DND-41 (cell line): ENCODE data around the gene BRD9.
"Not testable (repeated sequence)": the region's sequence is repeated elsewhere in the genome, so short reads cannot be mapped to it uniquely, and the experiment has no call there.

ENCODE experiments used
- ATAC-seq: fragments of 200-7000 bp; cut with Tn5 transposase; 3 replicates; pipeline ENCODE4 v1.9.1; 2021; ENCODE audit warnings: low read depth; ENCODE audit not compliant: insufficient read depth
- DNase-seq: peaks from one replicate; pipeline ENCODE4 v3.0.0-alpha.2; 2020
- H2AFZ ChIP-seq: 2 replicates; pipeline ENCODE4 v1.6.0; 2012; ENCODE audit warnings: low read depth, low read length
- H3K27ac ChIP-seq: 2 replicates; pipeline ENCODE4 v1.5.1; 2012; ENCODE audit warnings: low read length, inconsistent platforms
- H3K27me3 ChIP-seq: fragments of 200-600 bp; sonication (generic); 2 replicates; pipeline ENCODE4 v1.6.0; 2012; ENCODE audit warnings: low read length, mild to moderate bottlenecking, inconsistent platforms; ENCODE audit not compliant: insufficient read depth, poor library complexity
- H3K36me3 ChIP-seq: 2 replicates; pipeline ENCODE4 v1.5.1; 2012; ENCODE audit warnings: low read length, inconsistent platforms; ENCODE audit not compliant: insufficient read depth
- H3K4me1 ChIP-seq: 2 replicates; pipeline ENCODE4 v1.5.1; 2012; ENCODE audit warnings: mild to moderate bottlenecking, low read length; ENCODE audit not compliant: insufficient read depth
- H3K4me2 ChIP-seq: 2 replicates; pipeline ENCODE4 v1.6.0; 2012; ENCODE audit warnings: mild to moderate bottlenecking, moderate library complexity, low read length, inconsistent platforms; ENCODE audit not compliant: insufficient read depth
- H3K4me3 ChIP-seq, 2 experiments: fragments of 200-600 bp in 1 of 2; shearing (Covaris generic) in 1 of 2; 2 replicates each; pipeline ENCODE4 v1.5.1; 2012 to 2016; ENCODE audit warnings: inconsistent platforms in 2 of 2, low read length in 2 of 2, mild to moderate bottlenecking in 2 of 2, low read depth in 1 of 2, moderate library complexity in 1 of 2
- H3K79me2 ChIP-seq: 2 replicates; pipeline ENCODE4 v1.6.0; 2012; ENCODE audit warnings: low read length, inconsistent platforms; ENCODE audit not compliant: insufficient read depth
- H3K9ac ChIP-seq: 2 replicates; pipeline ENCODE4 v1.6.0; 2012; ENCODE audit warnings: low read depth, mild to moderate bottlenecking, inconsistent platforms, low read length, moderate library complexity
- H3K9me3 ChIP-seq: 2 replicates; pipeline ENCODE4 v1.5.1; 2012; ENCODE audit warnings: low read length, moderate library complexity, mild to moderate bottlenecking, inconsistent platforms; ENCODE audit not compliant: insufficient read depth, severe bottlenecking
- H4K20me1 ChIP-seq: 2 replicates; pipeline ENCODE4 v1.6.0; 2012; ENCODE audit warnings: low read length; ENCODE audit not compliant: insufficient read depth
- EZH2 ChIP-seq: IDR thresholded peaks from 3 replicates; pipeline ENCODE4 v1.6.1; 2012; ENCODE audit warnings: borderline replicate concordance, low read depth, mild to moderate bottlenecking, moderate library complexity, low read length, inconsistent platforms; ENCODE audit not compliant: severe bottlenecking
- TF ChIP-seq, protein P1 (sequence below): IDR thresholded peaks from 2 replicates; pipeline ENCODE4 v1.5.1; 2012; ENCODE audit warnings: borderline replicate concordance, low read length, moderate library complexity, mild to moderate bottlenecking; ENCODE audit not compliant: poor library complexity, severe bottlenecking; ENCODE audit errors: extremely low read depth

Gene BRD9

GRCh38 chr5:882253-883183, 10.1 kb downstream of the BRD9 start:
- Histone ChIP-seq H3K79me2 (peaks cover 66% of the 10 kb centered on the region), H3K27ac (no peak overlapping the region), H3K4me2 (no peak overlapping the region), H3K4me1 (no peaks in the 10 kb centered on the region), H3K9ac (no peak overlapping the region), H4K20me1 (peaks cover 72% of the 10 kb centered on the region), H3K36me3 (peaks cover 80% of the 10 kb centered on the region), H3K4me3 (no peak overlapping the region), H2AFZ (no peak overlapping the region), H3K27me3 (no peaks in the 10 kb centered on the region), H3K9me3 (no peaks in the 10 kb centered on the region)
- DNase-seq (no peak), ATAC-seq (no peak)
- no peak for TF ChIP-seq EZH2
- TF ChIP-seq, protein P1, sequence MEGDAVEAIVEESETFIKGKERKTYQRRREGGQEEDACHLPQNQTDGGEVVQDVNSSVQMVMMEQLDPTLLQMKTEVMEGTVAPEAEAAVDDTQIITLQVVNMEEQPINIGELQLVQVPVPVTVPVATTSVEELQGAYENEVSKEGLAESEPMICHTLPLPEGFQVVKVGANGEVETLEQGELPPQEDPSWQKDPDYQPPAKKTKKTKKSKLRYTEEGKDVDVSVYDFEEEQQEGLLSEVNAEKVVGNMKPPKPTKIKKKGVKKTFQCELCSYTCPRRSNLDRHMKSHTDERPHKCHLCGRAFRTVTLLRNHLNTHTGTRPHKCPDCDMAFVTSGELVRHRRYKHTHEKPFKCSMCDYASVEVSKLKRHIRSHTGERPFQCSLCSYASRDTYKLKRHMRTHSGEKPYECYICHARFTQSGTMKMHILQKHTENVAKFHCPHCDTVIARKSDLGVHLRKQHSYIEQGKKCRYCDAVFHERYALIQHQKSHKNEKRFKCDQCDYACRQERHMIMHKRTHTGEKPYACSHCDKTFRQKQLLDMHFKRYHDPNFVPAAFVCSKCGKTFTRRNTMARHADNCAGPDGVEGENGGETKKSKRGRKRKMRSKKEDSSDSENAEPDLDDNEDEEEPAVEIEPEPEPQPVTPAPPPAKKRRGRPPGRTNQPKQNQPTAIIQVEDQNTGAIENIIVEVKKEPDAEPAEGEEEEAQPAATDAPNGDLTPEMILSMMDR: no peak

DNA sequence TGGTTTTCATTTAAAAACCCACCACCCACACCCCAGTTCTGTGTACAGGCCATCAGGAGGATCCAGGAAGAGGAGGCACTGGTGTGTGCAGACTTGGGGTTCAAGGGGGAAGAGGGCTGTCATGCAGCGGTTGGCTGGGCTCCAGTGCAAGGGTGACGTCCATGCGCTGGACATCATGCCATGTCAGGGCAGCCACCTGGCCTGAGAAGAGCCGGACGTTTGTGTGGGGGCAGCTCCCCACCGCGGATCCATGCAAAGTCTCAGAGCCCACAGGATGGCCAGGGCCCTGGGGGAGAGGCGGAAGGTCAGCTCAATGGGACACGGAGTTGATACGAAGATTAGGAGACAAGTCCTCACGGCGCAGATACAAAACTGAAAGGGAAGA, 11.1 kb downstream of the BRD9 start:
- Histone ChIP-seq H3K9ac (no peak overlapping the region), H3K9me3 (no peaks in the 10 kb centered on the region), H3K27me3 (no peaks in the 10 kb centered on the region), H3K27ac (no peak overlapping the region), H3K36me3 (peaks cover 80% of the 10 kb centered on the region), H3K79me2 (peaks cover 61% of the 10 kb centered on the region), H3K4me3 (no peak overlapping the region), H2AFZ (no peak overlapping the region), H3K4me1 (no peaks in the 10 kb centered on the region), H3K4me2 (no peak overlapping the region), H4K20me1 (peaks cover 71% of the 10 kb centered on the region)
- ATAC-seq: no peak
- no peak for TF ChIP-seq EZH2
- TF ChIP-seq, protein P1: no peak
- DNase-seq: no peak

- ATAC-seq (no peak), DNase-seq (no peak)
- H4K20me1 ChIP-seq: peaks cover 72% of the 10 kb centered on the region
- H3K27ac ChIP-seq: no peak overlapping the region
- H3K9me3 ChIP-seq: no peaks in the 10 kb centered on the region
- H3K36me3 ChIP-seq: peaks cover 80% of the 10 kb centered on the region
- TF ChIP-seq EZH2: no peak
- TF ChIP-seq, protein P1: no peak
- no peak overlapping the region for H2AFZ ChIP-seq
- no peak overlapping the region for H3K4me3 ChIP-seq
- no peaks in the 10 kb centered on the region for H3K27me3 ChIP-seq
- no peaks in the 10 kb centered on the region for H3K4me1 ChIP-seq
- no peak overlapping the region for H3K9ac ChIP-seq
- H3K79me2 ChIP-seq: peaks cover 57% of the 10 kb centered on the region
- H3K4me2 ChIP-seq: no peak overlapping the region
These were observed 11.6 kb downstream of the BRD9 start for GRCh38 chr5:880816-881550.

- H3K27ac ChIP-seq, H2AFZ ChIP-seq, H3K4me3 ChIP-seq, H3K9ac ChIP-seq, H3K27me3 ChIP-seq, H3K9me3 ChIP-seq, H3K4me2 ChIP-seq, DNase-seq, H3K4me1 ChIP-seq, ATAC-seq: not testable (repeated sequence)
- Histone ChIP-seq H4K20me1 (peaks cover 56% of the 10 kb centered on the region), H3K36me3 (peaks cover 78% of the 10 kb centered on the region), H3K79me2 (peaks cover 35% of the 10 kb centered on the region)
These were observed 13.9 kb downstream of the BRD9 start for GRCh38 chr5:878677-879076.
